ENCODE results near the gene SLC24A3.

Gene SLC24A3

DNA sequence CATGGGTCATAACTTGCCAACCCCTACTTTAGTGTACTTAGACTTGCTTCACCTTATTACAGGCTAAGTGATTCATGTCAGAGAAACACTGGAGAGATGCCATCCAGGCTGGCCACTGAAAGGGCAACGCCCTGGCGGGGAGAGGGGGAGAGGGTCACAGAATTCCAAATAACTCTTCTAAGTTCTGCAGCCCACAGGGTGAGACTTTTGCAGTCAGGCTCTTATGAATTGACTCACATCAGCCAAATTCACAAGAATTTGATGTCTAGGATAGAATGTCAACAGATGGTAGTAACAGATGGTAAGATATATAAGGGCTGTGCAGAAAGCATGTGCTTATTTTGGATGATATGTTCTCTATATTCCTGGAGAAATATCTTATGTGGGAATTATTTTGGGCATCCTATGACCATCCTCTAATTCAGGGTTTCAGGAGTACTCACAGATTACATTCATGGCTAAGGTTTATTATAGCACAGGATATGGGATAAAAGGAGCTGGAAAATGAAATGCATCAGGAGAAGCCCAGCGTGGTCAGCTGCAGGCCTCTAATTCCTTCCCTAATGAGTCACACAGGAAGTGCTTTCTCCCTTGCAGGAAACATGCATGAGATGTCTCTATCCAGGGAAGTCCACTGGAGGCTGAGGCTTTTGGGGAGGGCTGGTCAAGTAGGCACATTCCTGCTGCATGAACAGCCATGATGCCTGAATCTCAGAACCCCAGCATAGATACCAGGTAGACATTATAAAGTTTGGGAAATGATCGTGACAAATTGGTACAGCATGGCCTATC, 486.9 kb downstream of the SLC24A3 start:
- no peak for DNase-seq

DNA sequence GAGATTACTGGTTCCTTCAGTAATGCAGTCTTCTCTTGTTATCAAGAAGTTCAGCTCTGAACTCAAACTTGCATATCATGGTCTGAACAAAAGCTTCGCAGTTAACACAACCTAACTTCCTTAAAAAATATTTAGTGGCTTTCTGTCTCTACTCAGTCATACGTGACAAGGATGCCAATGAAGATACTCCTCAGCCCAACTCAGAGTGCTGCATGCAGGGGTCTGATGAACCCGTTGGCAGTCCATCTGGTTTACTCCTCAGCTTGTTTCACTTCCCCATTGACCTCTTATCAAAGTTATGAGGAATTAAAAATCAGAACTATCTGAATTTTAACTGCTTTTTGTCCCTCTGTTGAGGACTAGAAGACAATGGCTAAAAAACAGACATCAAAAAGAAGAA, 489.0 kb downstream of the SLC24A3 start:
- peak; percentile 6 for DNase-seq

DNA sequence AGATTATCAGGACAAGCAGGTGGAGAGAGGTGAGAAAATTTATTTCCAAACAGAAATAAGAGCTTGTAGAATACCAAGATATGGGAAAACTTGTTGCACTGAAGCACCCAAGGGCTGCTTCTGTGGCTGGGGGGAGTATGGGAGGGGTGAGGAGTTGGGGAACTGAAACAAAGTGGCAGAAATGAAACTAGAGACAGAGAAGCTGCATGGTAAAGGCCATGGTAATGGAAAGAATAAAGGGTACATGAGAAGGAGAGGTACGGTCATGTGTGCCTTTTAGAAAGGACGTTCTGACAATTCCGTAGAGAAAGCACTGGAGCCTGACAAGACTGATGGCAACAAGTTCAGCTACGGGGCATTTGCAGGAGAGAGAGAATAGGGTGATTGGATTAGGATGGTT, 494.0 kb downstream of the SLC24A3 start:
- DNase-seq, result peak; percentile 68

- DNase-seq, result no peak
These were observed 497.3 kb downstream of the SLC24A3 start for GRCh38 chr20:19709635-19710335.

DNA sequence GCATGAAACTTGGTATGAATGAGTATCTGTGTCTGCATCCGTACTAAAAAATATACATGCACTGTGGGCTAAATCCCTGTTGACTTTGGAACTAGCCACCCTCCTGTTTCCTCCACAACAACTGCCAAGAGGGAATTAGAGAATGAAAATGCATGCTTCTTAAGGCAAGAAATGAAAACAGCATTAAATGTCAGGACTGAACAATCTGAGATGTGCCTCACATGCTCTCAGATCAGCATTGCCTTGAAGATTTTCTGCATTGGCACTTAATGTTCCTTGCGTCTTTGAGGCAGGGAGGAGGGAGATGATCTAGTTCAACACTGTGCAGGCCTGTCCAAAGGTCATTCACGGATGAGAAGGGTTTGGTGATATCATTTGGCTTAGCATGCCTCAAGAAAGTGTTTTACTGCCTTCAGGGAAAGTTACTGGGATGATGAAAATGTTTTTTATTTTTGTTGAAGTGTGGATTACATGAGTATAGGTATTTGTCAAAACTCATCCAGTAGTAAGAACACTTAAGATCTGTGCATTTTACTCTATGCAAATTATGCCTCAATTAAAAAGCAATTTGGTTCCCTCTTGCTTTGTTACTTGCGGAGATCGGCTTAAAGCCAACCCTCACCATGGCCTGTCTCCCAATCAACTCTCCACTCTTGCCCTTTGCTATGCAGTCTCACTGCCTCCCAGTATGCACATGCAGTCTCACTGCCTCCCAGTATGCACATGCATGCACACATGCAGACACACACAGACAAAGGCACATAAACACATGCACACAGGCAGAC, 498.1 kb downstream of the SLC24A3 start:
- no peak for DNase-seq

DNA sequence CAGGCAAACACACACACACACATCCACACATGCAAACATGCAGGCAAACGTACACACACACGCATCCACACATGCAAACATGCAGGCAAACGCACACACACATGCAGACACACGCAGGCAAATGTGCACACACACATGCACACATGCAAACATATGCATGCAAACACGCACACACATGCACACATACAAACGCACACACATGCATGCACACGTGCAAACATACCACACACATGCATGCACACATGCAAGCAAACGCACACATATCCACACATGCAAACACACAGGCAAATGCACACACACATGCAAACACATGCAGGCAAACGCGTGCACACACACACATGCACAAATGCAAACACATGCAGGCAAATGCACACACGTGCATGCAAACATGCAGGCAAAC, 498.7 kb downstream of the SLC24A3 start:
- DNase-seq, result no peak

DNA sequence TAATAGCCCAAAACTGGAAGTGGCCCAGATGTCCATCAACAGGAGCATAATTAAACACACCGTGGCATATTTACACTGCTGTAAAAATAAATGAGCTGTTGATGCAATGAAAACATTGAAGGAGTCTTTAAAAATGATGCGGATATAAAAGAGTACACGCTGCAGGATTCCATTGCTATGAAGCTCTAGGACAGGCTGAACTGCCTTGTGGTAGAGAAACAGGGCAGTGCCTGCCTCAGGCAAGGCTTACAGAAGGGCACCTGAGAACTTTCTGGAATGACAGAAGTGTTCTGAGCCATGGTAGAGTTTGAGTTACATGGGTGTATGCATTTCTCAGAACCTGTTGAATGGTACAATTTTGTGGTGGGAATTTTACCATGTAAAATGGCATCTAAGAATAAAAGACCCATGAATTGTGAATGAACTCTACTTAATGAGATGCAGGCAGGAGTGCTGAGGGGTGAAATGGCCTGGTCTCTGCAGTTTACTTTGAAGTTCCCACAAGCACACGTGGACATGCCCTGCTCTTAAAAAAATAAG, 500.3 kb downstream of the SLC24A3 start:
- DNase-seq, result no peak

GRCh38 chr20:19713822-19714578, 501.6 kb downstream of the SLC24A3 start:
- DNase-seq, result no peak

DNA sequence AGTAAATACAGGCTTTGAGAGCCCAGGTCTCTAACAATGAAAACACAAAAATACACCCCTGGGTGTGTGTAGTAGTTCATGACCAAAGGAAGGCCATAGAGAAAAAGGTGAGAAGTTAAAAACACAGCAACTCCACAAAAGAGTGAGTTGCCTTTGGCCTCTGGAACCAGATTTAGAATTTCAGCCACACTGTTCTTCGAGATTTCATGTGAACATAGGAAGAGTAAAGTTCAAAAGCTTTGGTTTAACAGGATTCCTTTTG, 502.1 kb downstream of the SLC24A3 start:
- no peak for DNase-seq

GRCh38 chr20:19715986-19716385, 503.5 kb downstream of the SLC24A3 start:
- no peak for DNase-seq

DNA sequence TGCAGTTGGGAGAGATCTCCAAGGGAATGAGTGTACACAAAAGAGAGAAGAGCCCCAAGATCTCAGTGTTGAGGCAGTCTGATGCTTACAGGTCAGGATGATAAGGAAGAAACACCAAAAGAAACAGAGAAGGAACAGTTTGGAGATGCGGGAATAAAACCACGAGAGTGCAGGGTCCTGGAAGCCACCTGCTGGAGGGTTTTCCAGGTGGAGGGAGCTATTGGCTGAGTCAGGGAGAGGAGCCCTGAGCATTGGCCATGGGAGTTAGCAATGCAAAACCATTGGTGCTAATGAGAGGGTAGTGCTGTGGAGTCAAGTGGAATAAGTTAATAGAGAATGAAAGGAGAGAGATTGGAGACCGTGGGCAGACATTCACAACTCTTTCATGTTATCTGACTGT, 506.4 kb downstream of the SLC24A3 start:
- DNase-seq, result no peak

DNA sequence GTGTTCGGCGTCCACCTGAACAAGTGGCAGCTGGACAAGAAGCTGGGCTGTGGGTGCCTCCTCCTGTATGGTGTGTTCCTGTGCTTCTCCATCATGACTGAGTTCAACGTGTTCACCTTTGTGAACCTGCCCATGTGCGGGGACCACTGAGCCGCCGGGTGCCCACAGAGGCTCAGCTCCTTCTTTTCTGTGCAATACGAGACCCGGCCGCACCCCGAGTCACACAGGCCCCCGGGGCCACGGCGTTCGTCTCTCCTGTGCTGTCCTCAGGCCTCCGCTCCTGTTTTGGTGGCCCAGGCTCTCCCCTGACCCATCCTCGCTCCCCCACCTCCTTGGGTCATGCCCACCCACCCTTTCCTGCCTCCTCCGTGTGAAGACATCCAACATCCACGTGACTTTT, 508.5 kb downstream of the SLC24A3 start:
- DNase-seq, result no peak

GRCh38 chr20:19723051-19723450, 510.6 kb downstream of the SLC24A3 start:
- DNase-seq, result no peak

GRCh38 chr20:19723813-19724430, 511.5 kb downstream of the SLC24A3 start:
- DNase-seq, result no peak

DNA sequence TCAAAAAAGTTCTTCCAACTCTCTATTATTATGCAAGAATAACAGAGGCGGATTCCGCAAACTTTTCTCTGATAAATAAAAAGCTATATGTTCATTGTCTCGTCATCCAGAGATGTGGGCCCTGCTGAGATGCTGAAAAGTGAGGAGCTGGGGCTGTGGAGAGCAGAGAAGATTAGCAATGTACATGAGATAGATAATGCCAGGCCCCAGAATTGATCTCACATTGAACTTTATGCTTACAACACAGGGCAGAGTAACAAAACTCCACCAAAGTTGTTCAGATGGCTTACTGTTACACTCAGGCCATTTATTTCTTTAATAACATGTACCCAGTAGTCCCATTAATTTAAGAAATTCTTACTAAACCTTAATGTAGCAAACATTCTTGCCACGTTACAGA, 512.9 kb downstream of the SLC24A3 start:
- no peak for DNase-seq

GRCh38 chr20:19725814-19726525, 513.5 kb downstream of the SLC24A3 start:
- DNase-seq, result no peak

- no peak for DNase-seq
These were observed 514.9 kb downstream of the SLC24A3 start for GRCh38 chr20:19727251-19727847.

- no peak for DNase-seq
These were observed 517.2 kb downstream of the SLC24A3 start for GRCh38 chr20:19729672-19730071.

DNA sequence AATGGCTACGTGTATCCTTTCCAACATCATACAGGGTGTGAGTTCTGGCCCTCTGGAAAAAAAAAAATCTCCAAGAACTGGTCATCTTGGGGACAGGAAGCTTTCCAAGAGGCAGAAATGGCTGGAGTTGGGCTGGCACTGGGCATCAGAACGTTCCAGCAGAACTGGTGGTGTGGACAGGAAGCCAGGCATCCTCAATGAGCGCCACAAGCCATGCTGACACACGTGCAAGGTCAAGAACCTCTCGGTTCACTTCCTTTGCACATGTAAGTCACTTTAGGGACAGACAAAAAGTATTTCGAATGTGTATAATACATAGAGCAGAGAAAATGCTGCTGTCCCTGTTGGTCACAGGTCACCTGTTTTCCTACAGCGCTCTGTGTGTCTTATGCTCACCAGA, 518.3 kb downstream of the SLC24A3 start:
- DNase-seq, result no peak

GRCh38 chr20:19734811-19735210, 522.4 kb downstream of the SLC24A3 start:
- DNase-seq, result no peak

GRCh38 chr20:19735446-19735845, 523.0 kb downstream of the SLC24A3 start:
- no peak for DNase-seq
